C1 segment of cervical spinal cord (tissue), 14 donors: ENCODE data around the gene CFLAR.
"Not testable (repeated sequence)": the region's sequence is repeated elsewhere in the genome, so short reads cannot be mapped to it uniquely, and the experiment has no call there.

ENCODE experiments used
- DNase-seq, 14 donors: peaks; one replicate each; lab custom pipeline; 2025; lab: John Stamatoyannopoulos, UW

Gene CFLAR

GRCh38 chr2:201182650-201183364, 66.8 kb downstream of the CFLAR start, which contains the start of gene CASP10:
TSS of gene CASP10 (plus strand) at chr2:201183141. CDS start at chr2:201185778, 2,637 bp downstream.
- no peak for DNase-seq

- DNase-seq: no peak
Observed at GRCh38 chr2:201183365-201183727, 67.4 kb downstream of the CFLAR start.

DNA sequence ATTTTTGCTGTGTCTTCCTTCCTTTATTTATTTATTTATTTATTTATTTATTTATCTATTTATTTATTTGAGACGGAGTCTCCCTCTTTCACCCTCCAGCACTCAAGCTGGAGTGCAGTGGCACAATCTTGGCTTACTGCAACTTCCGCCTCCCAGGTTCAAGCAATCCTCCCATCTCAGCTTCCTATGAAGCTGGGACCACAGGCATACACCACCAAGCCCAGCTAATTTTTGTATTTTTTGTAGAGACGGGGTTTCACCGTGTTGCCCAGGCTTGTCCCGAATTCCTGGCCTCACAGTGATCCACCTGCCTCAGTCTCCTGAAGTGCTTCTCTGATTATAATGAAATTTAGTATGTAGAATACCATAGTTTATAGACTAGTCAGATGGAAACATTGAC, 67.9 kb downstream of the CFLAR start:
- DNase-seq: not testable (repeated sequence)

GRCh38 chr2:201184248-201184647, 68.3 kb downstream of the CFLAR start:
- DNase-seq: not testable (repeated sequence)

DNA sequence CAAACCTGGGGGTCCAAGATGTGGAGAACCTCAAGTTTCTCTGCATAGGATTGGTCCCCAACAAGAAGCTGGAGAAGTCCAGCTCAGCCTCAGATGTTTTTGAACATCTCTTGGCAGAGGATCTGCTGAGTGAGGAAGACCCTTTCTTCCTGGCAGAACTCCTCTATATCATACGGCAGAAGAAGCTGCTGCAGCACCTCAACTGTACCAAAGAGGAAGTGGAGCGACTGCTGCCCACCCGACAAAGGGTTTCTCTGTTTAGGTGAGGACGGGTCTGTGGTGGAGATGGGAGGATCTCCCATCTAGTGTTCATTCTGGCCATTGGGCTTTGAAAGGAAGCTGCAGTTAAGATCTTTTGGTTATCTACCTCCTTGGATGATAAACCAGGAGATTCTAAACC, 69.9 kb downstream of the CFLAR start:
- no peak for DNase-seq

- no peak for DNase-seq
Observed at GRCh38 chr2:201186982-201187381, 71.0 kb downstream of the CFLAR start.

DNA sequence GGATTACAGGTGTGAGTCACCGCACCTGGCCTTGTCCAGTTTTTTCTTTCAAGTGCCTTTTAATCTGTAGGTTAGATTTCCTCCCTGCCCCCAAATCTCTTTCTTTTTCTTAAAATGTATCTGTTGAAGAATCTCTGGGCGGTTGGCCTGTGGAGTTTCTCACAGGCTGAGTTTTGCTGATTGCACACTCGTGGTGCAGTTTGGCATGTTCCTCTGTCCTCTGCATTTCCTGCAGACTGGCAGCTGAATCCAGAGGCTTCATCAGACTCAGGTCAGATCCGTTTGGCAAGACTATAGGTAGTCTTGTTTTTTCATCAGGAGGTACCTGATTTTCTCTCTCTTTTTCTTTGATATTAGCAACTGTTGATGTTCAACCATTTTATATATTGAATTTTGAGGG, 72.5 kb downstream of the CFLAR start:
- DNase-seq: no peak

DNA sequence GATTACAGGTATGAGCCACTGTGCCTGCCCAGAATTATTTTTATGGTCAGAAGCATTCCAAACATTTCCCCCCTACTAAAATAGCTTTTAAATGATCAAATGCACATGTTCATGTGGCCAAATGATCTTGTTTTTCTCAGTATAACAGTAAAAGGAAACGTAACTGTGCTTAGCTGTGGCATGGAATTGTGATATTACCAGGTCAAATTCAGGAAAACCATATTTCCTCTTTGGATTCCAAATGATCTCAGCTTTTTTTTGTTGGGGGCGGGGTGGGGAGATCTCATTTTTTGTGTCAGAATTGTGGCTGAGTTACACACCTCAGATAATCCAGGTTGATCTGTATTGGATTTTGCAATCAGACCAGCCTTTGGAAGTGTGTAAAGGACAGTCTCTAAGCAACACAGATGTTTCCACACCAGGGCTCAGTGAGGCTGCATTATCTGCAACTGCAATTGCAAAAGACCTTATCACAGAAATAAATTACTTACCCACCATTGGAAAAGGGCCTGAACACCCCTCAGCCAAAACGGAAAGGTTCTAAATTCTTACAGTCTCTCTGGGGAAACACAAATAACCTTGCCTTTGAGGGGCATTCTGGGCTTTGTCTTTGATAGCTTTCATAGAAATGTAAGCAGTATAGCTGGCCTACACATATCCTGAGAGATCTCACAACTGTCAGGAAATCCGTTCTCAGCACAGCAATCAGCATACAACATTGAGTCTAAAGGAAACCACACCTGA, 75.3 kb downstream of the CFLAR start:
- DNase-seq: no peak

DNA sequence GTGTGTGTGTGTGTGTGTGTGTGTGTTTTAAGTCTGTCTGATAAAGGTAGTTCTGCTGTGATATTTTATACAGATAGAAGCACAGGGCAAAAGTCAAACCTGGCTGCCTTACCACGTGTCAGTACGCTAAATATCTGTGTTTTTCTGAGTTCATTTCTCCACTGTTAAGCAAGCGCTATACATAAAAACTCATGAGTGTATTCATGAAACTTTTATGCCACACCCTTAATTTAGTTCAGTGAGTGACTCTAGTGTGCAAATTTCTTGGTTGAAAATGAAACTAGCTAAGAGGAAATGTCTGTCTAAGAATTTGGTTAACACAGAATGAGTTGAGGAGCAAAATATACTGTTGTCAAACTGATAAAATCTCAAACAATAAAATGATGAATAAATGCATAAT, 78.1 kb downstream of the CFLAR start:
- no peak for DNase-seq

DNA sequence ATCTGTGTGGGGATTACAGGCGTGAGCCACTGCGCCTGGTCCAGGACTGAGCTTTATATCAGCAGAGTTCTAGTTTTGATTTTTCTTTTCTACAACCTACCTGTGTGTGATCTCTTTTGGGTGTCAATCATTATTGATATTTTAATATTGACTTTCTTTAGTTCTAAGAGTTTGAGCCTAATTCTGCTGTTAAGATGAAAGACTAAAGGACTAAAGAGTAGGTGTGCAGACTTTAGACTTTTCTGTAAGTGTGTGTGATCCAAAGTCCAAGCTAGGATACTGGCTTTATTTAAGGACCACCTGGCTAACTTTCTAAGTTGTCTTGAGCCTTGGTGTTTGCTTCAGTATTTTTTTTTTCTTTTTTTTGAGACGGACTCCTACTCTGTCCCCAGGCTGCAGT, 79.4 kb downstream of the CFLAR start:
- no peak for DNase-seq

DNA sequence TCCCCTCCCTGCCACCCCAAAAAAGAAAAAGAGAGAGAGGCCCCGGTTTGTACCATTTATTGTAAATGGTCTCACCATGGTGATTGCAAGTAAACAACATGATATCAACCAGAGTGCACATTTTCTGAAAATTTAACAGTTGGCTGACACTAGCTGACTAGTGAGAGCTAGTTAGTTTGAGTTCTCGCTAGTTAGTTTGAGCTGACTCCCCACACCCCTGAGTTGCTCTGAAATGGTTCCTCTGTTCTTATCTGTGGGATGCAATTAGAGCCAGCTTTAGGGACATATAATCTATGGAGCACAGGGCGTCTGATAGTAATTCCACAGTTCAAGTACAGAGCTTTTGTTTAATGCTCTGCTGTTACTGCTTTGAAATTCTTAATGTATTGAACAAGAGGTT, 80.0 kb downstream of the CFLAR start:
- DNase-seq: no peak

GRCh38 chr2:201196803-201197202, 80.8 kb downstream of the CFLAR start:
- DNase-seq: no peak

- DNase-seq: no peak
Observed at GRCh38 chr2:201197781-201198180, 81.8 kb downstream of the CFLAR start.

GRCh38 chr2:201199847-201200246, 83.9 kb downstream of the CFLAR start:
- no peak for DNase-seq

GRCh38 chr2:201200345-201200744, 84.4 kb downstream of the CFLAR start:
- DNase-seq: no peak

DNA sequence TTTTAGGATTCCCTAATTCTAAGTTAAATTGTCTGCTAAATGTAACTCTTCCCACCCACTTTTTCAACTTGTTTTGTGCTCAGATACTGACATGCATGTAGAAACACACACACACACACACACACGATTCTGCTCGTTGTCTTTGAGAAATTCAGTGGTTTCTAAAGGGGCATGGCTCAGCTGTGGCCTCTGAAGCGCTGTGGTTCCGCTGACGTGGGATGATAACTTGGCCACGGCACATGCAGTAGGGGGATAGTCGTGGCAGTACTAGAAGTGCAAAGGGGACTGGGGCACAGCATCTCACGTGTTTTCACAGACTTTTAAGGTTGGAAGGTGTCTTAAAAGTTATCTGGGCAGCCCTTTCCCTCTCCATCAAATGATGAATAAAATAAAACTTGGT, 85.4 kb downstream of the CFLAR start:
- no peak for DNase-seq

DNA sequence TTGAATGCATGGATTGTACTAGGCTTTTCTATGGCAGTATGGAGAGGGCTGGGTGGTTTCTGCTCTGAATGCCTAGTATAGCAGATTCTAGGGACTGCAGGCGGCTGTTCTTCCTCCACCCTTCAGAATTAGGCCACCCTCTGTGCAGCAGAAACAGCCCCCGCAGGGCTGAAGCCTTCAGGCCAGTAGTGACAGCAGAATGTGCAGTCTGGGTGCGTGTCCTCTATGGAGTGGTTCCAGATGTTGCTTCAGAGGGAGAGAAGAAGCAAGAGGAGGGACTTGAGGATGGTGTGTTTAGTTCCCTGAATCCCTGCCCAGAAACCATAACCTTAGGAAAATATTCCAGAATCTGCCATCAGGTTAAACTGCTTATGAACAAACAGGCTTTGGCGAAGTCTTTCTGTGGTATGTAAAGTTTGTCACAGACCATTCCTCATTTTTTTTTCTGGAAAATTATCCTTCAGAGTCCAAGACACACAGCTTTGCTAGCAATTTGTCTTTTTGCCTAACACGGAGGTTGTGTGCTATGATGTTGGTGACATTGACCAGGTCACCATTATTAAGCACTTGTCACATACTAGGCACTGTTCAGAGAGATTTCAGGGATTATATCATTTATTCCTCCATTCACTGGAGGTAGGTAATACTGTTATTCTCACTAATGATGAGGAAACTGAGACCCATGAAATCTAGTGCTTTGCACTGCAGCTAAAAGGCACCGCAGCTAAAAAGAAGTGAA, 88.1 kb downstream of the CFLAR start:
- no peak for DNase-seq

- DNase-seq: no peak
Observed at GRCh38 chr2:201204655-201205514, 88.9 kb downstream of the CFLAR start.

DNA sequence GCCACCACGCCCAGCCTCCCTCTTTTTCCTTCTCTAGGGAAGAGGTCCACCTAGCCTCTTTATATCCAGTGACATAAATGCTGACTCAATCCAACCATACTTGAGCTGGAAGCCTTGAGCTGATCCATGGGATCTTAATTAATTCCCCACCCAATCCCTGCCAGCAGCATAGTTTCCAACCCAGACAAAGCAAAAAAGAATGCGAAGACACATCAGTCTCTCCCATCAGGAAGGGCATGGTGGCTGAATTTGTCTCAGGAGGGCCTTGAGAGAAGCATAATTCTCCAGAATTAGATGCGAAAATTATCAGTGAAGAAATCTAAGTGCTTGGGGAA, 89.5 kb downstream of the CFLAR start:
- DNase-seq: no peak

DNA sequence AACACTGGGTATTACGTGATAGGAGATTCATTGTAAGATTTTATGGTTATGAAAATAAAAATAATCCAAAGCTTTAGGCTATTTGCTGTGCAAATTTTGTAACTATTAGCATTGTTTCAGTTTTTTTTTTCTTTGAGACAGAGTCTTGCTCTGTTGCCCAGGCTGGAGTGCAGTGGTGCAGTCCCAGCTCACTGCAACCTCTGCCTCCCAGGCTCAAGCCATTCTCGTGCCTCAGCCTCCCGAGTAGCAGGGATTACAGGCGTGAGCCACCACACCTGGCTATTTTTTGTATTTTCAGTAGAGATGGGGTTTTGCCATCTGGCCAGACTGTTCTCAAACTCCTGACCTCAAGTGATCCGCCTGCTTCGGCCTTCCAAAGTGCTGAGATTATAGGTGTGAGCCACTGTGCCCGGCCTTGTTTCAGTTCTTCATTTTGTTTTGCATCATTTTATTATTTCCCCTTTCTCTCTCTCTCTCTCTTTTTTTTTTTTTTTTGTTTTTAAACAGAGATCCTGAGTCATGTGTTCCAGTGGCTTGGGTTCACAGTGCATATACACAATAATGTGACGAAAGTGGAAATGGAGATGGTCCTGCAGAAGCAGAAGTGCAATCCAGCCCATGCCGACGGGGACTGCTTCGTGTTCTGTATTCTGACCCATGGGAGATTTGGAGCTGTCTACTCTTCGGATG, 92.7 kb downstream of the CFLAR start:
- DNase-seq: peak in 3 of 14 donors; percentile 13 to 34 (median 21)

- no peak for DNase-seq
Observed at GRCh38 chr2:201215963-201216362, 100.0 kb downstream of the CFLAR start.
